DND-41 (cell line): Measurements from ENCODE around the gene GFI1.

ENCODE experiments used
- CTCF ChIP-seq: IDR thresholded peaks from 2 replicates; pipeline ENCODE4 v1.5.1; 2012; ENCODE audit warnings: borderline replicate concordance, low read length, moderate library complexity, mild to moderate bottlenecking; ENCODE audit not compliant: poor library complexity, severe bottlenecking; ENCODE audit errors: extremely low read depth
- EZH2 ChIP-seq: IDR thresholded peaks from 3 replicates; pipeline ENCODE4 v1.6.1; 2012; ENCODE audit warnings: borderline replicate concordance, low read depth, mild to moderate bottlenecking, moderate library complexity, low read length, inconsistent platforms; ENCODE audit not compliant: severe bottlenecking

GRCh38 chr1:92484472-92485380, 2.0 kb downstream of the GFI1 start:
- peak; percentile 60 for TF ChIP-seq CTCF
- TF ChIP-seq EZH2, result no peak
